Subcutaneous adipose tissue (tissue), 4 donors: ENCODE measurements around the gene MTMR12. TPM values are rescaled to one million over a fixed set of nuclear protein-coding genes. Genes with fewer than 3 reads are reported as not detected.

Experiments used
- total RNA-seq, 4 donors: library from RNA; depleted of rRNA; stranded (reverse); fragments of >200 nt; gene quantifications; one replicate each; pipeline ENCODE4 v1.1.0, GENCODE V29; 2016
- TF ChIP-seq, protein P1 (sequence below): fragments of 450-650 bp; IDR thresholded peaks from one replicate; pipeline ENCODE4 v1.5.1; 2016; ENCODE audit warnings: low read depth, mild to moderate bottlenecking, control low read depth, antibody characterized with exemption, moderate library complexity

MTMR12 gene
- total RNA-seq, 4 donors from 2014 or later, result 41.8 to 96.0 (median 62.3) TPM

DNA sequence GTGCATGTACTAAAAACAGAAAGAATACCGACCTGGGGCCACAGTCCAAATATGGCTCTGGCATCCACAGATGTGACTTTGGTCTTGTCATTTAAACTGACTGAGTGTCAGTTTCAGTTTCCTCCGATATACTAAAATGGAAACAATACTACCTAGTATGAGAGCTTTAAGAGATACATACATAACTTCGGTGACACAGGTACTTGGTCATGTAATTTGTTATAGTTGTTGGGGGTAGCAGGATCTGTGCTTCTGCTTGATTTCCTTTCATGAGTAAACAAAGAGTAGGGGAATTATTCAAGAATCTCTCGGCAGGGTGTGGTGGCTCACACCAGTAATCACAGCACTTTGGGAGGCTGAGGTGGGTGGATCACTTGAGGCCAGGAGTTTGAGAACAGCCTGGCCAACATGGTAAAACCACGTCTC, 32.1 kb downstream of the MTMR12 start:
- TF ChIP-seq, protein P1, sequence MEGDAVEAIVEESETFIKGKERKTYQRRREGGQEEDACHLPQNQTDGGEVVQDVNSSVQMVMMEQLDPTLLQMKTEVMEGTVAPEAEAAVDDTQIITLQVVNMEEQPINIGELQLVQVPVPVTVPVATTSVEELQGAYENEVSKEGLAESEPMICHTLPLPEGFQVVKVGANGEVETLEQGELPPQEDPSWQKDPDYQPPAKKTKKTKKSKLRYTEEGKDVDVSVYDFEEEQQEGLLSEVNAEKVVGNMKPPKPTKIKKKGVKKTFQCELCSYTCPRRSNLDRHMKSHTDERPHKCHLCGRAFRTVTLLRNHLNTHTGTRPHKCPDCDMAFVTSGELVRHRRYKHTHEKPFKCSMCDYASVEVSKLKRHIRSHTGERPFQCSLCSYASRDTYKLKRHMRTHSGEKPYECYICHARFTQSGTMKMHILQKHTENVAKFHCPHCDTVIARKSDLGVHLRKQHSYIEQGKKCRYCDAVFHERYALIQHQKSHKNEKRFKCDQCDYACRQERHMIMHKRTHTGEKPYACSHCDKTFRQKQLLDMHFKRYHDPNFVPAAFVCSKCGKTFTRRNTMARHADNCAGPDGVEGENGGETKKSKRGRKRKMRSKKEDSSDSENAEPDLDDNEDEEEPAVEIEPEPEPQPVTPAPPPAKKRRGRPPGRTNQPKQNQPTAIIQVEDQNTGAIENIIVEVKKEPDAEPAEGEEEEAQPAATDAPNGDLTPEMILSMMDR, result no peak

DNA sequence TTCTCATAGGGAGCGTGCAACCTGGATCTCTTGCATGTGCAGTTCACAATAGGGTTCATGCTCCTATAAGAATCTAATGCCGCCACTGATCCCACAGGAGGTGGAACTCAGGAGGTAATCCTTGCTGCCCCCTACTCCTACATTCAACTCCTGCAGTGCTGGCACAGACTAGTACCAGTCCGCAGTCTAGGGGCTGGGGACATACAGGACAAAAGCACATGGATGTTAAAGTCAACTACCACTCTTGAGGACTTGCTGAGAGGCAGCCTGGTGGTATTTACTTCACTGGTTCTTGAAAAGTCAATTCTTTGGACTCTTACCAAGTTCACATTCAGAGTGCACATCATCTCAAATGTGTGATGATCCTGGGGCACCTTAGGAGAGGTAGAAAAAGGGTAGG, 33.0 kb downstream of the MTMR12 start:
- TF ChIP-seq, protein P1, result no peak

DNA sequence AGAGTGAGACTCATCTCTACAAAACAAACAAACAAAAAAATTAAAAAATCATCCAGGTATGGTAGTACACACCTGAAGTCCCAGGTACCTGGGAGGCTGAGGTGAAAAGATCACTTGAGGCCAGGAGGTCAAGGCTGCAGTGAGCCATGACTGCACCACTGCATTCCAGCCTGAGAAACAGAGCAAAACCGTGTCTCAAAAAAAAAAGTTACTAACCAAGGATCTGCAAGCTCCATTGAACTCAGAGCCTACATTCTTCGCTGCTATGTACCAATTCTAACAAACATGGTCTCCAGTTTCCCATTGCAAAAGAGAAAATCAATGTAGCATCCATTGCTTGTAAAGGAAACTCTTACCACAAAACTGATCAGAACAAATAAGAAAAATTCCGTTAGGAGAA, 33.5 kb downstream of the MTMR12 start:
- TF ChIP-seq, protein P1, result no peak

DNA sequence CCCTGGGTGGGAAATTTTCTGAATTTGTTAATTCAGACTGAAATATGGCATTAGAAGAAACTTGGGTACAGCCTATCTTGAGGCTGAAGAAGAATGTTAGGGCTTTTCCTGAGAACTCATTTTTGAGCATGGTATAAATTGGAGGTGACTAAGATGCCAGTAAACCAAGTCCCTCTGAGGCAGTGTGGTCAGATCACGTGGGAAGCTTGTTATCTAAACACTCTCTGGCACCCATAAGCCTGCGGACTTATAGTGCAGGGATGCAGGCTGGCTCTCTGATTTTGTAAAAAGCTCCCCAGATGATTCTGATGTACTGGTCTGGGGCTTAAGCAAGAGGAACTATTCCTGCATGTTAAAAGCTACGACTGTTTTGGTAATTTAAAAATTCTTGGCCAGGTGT, 34.3 kb downstream of the MTMR12 start:
- TF ChIP-seq, protein P1, result no peak

DNA sequence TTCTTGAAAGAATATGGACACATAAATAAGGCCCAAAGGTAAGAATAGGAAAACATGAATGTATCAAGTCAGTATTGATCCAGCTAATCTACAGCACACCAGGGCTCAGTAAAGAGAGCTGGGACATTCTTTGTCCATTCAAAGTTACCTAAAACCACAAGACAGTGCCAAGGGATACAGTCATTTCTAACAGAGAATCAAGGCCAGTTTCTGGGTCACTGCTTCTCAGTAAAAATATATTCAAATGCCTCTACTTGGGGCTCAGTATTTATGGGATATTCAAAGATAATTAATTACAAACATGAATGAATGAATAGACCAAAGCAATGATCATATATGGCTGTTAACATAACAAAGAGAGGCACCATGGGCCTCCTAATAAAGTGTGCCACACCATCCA, 34.9 kb downstream of the MTMR12 start:
- TF ChIP-seq, protein P1, result no peak

DNA sequence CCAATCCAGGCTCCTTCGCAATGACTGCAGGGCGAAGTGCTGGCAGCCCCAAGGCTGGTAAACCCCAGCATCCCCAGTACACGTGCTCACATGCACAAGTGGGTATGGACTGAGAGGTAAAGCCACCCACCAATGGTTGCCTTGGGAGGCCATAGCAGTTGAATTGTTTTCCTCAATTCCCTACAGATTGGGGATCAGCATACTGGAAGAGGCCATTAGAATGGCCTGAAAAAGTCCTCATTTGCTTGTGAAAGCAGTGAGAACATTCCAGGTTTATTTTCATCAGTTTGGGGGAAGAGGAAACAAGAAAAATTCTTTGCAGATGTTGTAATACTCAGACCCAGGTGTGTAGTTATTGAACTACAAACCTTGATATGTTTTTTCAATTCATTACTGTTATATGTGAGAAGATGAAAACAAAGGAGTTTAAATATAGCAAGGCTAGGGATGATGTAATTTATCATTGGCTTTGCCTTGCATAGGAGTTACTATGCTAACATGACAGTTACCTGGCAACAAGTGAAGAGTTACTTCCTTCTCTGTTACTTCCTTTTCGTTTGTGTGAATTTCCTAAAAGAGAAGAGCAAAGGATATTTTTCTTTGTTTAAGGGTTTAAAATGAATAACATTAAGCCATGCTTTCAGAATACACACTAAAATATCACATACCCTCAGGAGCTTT, 36.4 kb downstream of the MTMR12 start:
- TF ChIP-seq, protein P1, result no peak

DNA sequence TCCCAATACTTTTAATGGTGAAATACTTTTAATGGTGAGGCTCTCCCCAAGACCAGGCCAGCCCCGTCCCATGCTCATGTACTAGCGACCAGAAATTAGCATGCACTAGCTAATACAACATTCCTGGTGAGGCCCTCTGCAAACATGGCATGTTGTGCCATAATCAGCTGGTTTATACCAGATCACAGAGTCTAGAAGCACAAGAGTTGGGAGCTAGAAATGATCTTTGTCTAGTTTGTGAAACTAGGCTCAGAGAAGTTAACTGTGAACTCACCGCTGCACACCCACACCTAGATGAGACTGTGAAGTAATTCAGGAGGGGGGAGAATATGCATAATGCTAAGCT, 37.4 kb downstream of the MTMR12 start:
- TF ChIP-seq, protein P1, result no peak
